GM12892 (cell line): ENCODE results near the gene PDE1A.

Experiments
- POLR2A ChIP-seq: IDR thresholded peaks from 2 replicates; pipeline ENCODE4 v1.6.1; 2011; ENCODE audit warnings: low read depth, low read length, control low read depth
- POLR2AphosphoS5 ChIP-seq: IDR thresholded peaks from 2 replicates; pipeline ENCODE4 v1.6.1; 2011; ENCODE audit warnings: low read depth, low read length, control low read depth
- TAF1 ChIP-seq: IDR thresholded peaks from 2 replicates; pipeline ENCODE4 v1.6.1; 2011; ENCODE audit warnings: low read depth, mild to moderate bottlenecking, control low read depth, low read length, borderline replicate concordance

DNA sequence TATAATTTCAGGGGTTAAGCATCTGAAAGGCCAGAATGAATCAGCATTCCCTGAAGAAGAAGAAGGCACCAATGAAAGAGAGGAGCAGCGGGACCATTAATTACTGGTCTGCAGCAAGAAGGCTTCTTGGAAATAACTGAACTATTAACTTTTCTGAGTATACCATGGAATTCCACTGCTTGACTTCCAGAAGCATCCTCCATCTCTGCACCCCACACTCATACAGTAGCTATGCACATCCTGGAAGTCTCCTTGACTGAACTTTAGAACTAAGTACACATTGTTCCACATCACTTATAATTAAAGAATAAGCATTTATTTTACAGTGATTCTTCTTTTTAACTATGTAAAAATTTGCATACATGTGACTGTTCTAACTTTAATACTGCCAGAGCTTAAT lies 309.6 kb downstream of the PDE1A start:
- TF ChIP-seq POLR2A (no peak), POLR2AphosphoS5 (no peak), TAF1 (no peak)
